BJ (cell line): ENCODE data around the gene TRIP4. TPM values are rescaled to one million over a fixed set of nuclear protein-coding genes. Genes with fewer than 3 reads are reported as not detected.
"Not testable (repeated sequence)": the region's sequence is repeated elsewhere in the genome, so short reads cannot be mapped to it uniquely, and the experiment has no call there.

Source experiments
- CTCF ChIA-PET: fragments of 350-600 bp; formaldehyde crosslinking; extraction: SDS; loops from one replicate; lab custom pipeline; 2021; ENCODE audit warnings: antibody characterized with exemption, inconsistent platforms; lab: Yijun Ruan, JAX
- POLR2A ChIA-PET: fragments of 300-600 bp; sonication (Branson Sonifier 250); formaldehyde crosslinking; extraction: SDS; loops from one replicate; lab custom pipeline; 2021; ENCODE audit warnings: antibody characterized with exemption; lab: Charles Lee
- DNase-seq: peaks from one replicate; pipeline ENCODE4 v3.0.0-alpha.2; 2011; ENCODE audit warnings: low read depth
- H3K27me3 ChIP-seq: 2 replicates; pipeline ENCODE4 v1.6.0; 2011; ENCODE audit warnings: low read length; ENCODE audit not compliant: control insufficient read depth, insufficient read depth
- H3K36me3 ChIP-seq: 2 replicates; pipeline ENCODE4 v1.5.1; 2011; ENCODE audit warnings: low read length; ENCODE audit not compliant: control insufficient read depth, insufficient read depth
- H3K4me3 ChIP-seq: 2 replicates; pipeline ENCODE4 v1.5.1; 2011; ENCODE audit warnings: low read depth, mild to moderate bottlenecking, control low read depth, low read length
- CTCF ChIP-seq: IDR thresholded peaks from 2 replicates; pipeline ENCODE4 v1.5.1; 2011; ENCODE audit warnings: low read depth, mild to moderate bottlenecking, control low read depth, inconsistent platforms, low read length, moderate library complexity; ENCODE audit not compliant: insufficient read depth
- polyA plus RNA-seq: library from polyadenylated mRNA; depleted of rRNA; stranded (reverse); fragments of >200 nt; gene quantifications from 2 replicates; pipeline ENCODE4 v1.2.3, GENCODE V29; 2011

Gene TRIP4
- polyA plus RNA-seq, 1 experiment: 14.3 TPM

DNA sequence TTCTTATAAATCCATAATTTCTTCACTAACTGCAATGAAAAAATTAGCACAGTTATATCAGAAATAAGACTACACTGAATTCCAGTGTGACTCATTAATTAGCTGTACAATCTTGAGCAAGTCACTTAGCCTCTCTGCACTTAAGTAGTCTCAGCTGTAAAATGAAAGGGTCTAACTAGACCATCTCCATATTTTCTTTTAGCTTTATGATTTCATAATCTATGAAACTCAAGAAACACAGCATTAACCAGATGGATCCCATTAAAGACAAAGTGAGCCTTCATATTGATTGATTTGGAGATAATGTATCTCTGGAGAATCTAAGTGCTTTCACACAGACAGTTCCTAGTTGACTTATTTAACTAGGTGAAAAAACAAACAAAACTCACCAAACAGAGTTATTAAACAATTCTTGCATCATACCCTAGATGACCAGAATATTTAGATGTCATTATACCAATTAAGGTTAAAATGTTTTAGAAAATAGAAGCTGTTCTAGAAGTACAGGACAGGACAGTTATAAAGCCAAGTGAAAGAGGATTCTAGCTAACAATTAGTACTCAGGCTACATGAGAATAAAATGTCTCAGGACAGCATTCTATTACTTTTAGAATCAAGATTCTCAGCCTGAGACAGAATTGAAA lies 42.9 kb upstream of the TRIP4 start:
- ChIA-PET CTCF (interaction anchor here (1.6 kb wide), 1 partner anchor 11 kb away, joined by 5 read pairs; the partner anchor contains the start of gene CSNK1G1), POLR2A (no interaction called here)
- Histone ChIP-seq H3K27me3 (no peaks in the 10 kb centered on the region), H3K36me3 (0 out of 2 replicates have a peak, but pooled peaks cover 1% of the 10 kb centered on the region), H3K4me3 (no peak overlapping the region)
- TF ChIP-seq CTCF: no peak
- DNase-seq: peak; percentile 12

DNA sequence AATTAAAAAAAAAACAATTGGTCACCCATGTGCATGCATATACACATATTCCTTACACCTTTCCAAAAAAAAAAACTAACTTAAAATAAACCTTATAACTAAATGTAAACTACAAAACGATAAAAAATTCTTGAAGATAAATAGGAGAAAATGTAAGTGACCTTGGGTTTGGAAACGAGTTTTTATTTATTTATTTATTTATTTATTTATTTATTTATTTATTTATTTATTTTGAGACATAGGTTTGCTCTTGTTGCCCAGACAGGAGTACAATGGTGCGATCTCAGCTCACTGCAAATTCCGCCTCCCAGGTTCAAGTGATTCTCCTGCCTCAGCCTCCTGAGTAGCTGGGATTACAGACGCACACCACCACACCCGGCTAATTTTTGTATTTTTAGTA lies 41.4 kb upstream of the TRIP4 start:
- CTCF ChIA-PET, H3K4me3 ChIP-seq, H3K27me3 ChIP-seq, DNase-seq, POLR2A ChIA-PET, H3K36me3 ChIP-seq: not testable (repeated sequence)

DNA sequence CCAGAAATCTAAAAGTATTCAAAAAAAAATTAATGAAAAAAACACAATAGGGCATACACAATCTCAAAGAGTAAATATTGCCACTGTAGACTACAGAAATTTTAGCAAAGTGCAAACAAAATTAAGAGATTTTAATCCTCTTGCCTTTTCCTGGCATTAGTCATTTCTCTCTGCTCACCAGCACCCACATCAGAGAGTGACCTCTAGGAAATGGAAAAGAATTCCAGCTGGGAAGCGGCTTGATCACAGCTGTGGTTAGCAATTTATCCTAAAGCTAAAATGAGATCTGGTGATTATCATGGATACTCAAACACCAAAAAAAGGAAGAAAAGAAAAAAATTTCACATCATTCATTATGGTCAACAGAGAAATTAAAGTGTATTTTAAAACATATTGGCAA lies 39.2 kb upstream of the TRIP4 start:
- POLR2A ChIA-PET: no interaction called here
- Histone ChIP-seq H3K4me3 (no peak overlapping the region), H3K36me3 (no peaks in the 10 kb centered on the region), H3K27me3 (no peaks in the 10 kb centered on the region)
- no peak for TF ChIP-seq CTCF
- DNase-seq: no peak
- CTCF ChIA-PET: no interaction called here

- Histone ChIP-seq H3K4me3 (no peak overlapping the region), H3K27me3 (no peaks in the 10 kb centered on the region), H3K36me3 (no peaks in the 10 kb centered on the region)
- TF ChIP-seq CTCF: no peak
- DNase-seq: no peak
- CTCF ChIA-PET: no interaction called here
- POLR2A ChIA-PET: no interaction called here
Observed at GRCh38 chr15:64349375-64349774, 38.3 kb upstream of the TRIP4 start.

- ChIA-PET POLR2A (no interaction called here), CTCF (interaction anchor here (1.2 kb wide), 1 partner anchor 363 kb away, joined by 3 read pairs; no protein-coding TSS in a partner anchor)
- Histone ChIP-seq H3K36me3 (no peaks in the 10 kb centered on the region), H3K4me3 (no peak overlapping the region), H3K27me3 (no peaks in the 10 kb centered on the region)
- DNase-seq: no peak
- TF ChIP-seq CTCF: no peak
Observed at GRCh38 chr15:64351265-64351664, 36.4 kb upstream of the TRIP4 start.
